Prostate gland (tissue), 2 donors: ENCODE results near the gene PCDHA1. TPM values are rescaled to one million over a fixed set of nuclear protein-coding genes. Genes with fewer than 3 reads are reported as not detected.

Experiments
- DNase-seq: peaks from one replicate; pipeline ENCODE4 v3.0.0-alpha.2; 2019; ENCODE audit warnings: low spot score
- H3K27ac ChIP-seq, 2 donors: fragments of 200-600 bp; sonication (generic); 2 replicates each; pipeline ENCODE4 v1.5.1; 2017 to 2019
- H3K27me3 ChIP-seq: fragments of 200-600 bp; sonication (generic); replicated peaks from 2 replicates; pipeline ENCODE4 v1.5.1; 2019; ENCODE audit not compliant: insufficient read depth
- H3K36me3 ChIP-seq, 2 donors: fragments of 200-600 bp; sonication (generic); 1 replicate in 1 of 2; 2 replicates in 1 of 2; pipeline versions ENCODE4 v1.5.1 to v1.8.1; 2017 to 2019
- H3K4me1 ChIP-seq: fragments of 200-600 bp; sonication (generic); replicated peaks from 2 replicates; pipeline ENCODE4 v1.5.1; 2019
- H3K4me3 ChIP-seq, 2 donors: fragments of 200-600 bp; sonication (generic); 2 replicates each; pipeline ENCODE4 v1.5.1; 2017 to 2019
- H3K9me3 ChIP-seq: fragments of 200-600 bp; sonication (generic); 2 replicates; pipeline ENCODE4 v1.5.1; 2017
- CTCF ChIP-seq, 4 experiments: fragments of 200-600 bp in 2 of 4; fragments of 450-650 bp in 2 of 4; sonication (generic) in 2 of 4; IDR thresholded peaks; 1 replicate in 3 of 4; 2 replicates in 1 of 4; pipeline ENCODE4 v1.5.1; 2016 to 2019; ENCODE audit warnings: antibody characterized with exemption in 4 of 4, mild to moderate bottlenecking in 2 of 4, moderate library complexity in 2 of 4
- POLR2A ChIP-seq: fragments of 450-650 bp; IDR thresholded peaks from one replicate; pipeline ENCODE4 v1.6.1; 2016; ENCODE audit warnings: antibody characterized with exemption, mild to moderate bottlenecking
- POLR2AphosphoS5 ChIP-seq: sonication (generic); formaldehyde crosslinking; IDR thresholded peaks from one replicate; pipeline ENCODE4 v1.6.1; 2017; ENCODE audit warnings: antibody characterized with exemption
- WGBS: methylation state at CpG from one replicate; pipeline ENCODE4 v1.1.5; 2018; 5-methylcytosine and 5-hydroxymethylcytosine counted together
- intact Hi-C: fragments of 100-400 bp; cut with DNase I; formaldehyde crosslinking; loops from one replicate; pipeline ENCODE4 v1.14.2; 2022
- total RNA-seq, 2 donors: library from RNA; depleted of rRNA; stranded (reverse); fragments of >200 nt; gene quantifications; one replicate each; pipeline ENCODE4 v1.1.0, GENCODE V29; 2016

Gene PCDHA1
- total RNA-seq, 2 donors from 2014 or later = 0.85 TPM; not detected in 1

GRCh38 chr5:141010047-141010793 lies 224.3 kb downstream of the PCDHA1 start:
- Histone ChIP-seq H3K4me3 (no peak overlapping the region), H3K9me3 (no peaks in the 10 kb centered on the region), H3K27me3 (no peaks in the 10 kb centered on the region), H3K4me1 (no peaks in the 10 kb centered on the region), H3K36me3 (no peaks in the 10 kb centered on the region), H3K27ac (no peak overlapping the region)
- intact Hi-C loops = no loop called here
- no peak for TF ChIP-seq POLR2AphosphoS5
- TF ChIP-seq CTCF (IDR thresholded peaks at IDR 0.05) = no peak
- no peak for TF ChIP-seq POLR2A
- DNase-seq = no peak
- 36% methylated on average over 12 of the region's 12 CpGs for WGBS

- TF ChIP-seq POLR2A (no peak), CTCF (IDR thresholded peaks at IDR 0.05) (no peak), POLR2AphosphoS5 (no peak)
- no peak for DNase-seq
- Histone ChIP-seq H3K4me3 (no peak overlapping the region), H3K4me1 (no peaks in the 10 kb centered on the region), H3K27me3 (no peaks in the 10 kb centered on the region), H3K27ac (no peak overlapping the region), H3K9me3 (no peaks in the 10 kb centered on the region), H3K36me3 (no peaks in the 10 kb centered on the region)
- intact Hi-C loops = no loop called here
Measured at GRCh38 chr5:141017943-141018342, 232.0 kb downstream of the PCDHA1 start.

GRCh38 chr5:141022384-141022783 lies 236.4 kb downstream of the PCDHA1 start:
- Histone ChIP-seq H3K9me3 (no peaks in the 10 kb centered on the region), H3K27ac (no peak overlapping the region), H3K4me1 (no peaks in the 10 kb centered on the region), H3K36me3 (no peaks in the 10 kb centered on the region), H3K27me3 (no peaks in the 10 kb centered on the region), H3K4me3 (no peak overlapping the region)
- TF ChIP-seq POLR2A (no peak), CTCF (IDR thresholded peaks at IDR 0.05) (no peak), POLR2AphosphoS5 (no peak)
- intact Hi-C loops = no loop called here
- WGBS = 98% methylated on average over 1 of the region's 1 CpG
- no peak for DNase-seq

- H3K27ac ChIP-seq = no peak overlapping the region
- no peak overlapping the region for H3K4me3 ChIP-seq
- no peak for TF ChIP-seq POLR2A
- TF ChIP-seq POLR2AphosphoS5 = no peak
- TF ChIP-seq CTCF (IDR thresholded peaks at IDR 0.05) = no peak
- intact Hi-C loops = no loop called here
- no peaks in the 10 kb centered on the region for H3K4me1 ChIP-seq
- H3K9me3 ChIP-seq = no peaks in the 10 kb centered on the region
- no peaks in the 10 kb centered on the region for H3K27me3 ChIP-seq
- DNase-seq = no peak
- WGBS = 92% methylated on average over 15 of the region's 15 CpGs
- no peaks in the 10 kb centered on the region for H3K36me3 ChIP-seq
Measured at GRCh38 chr5:141031006-141031405, 245.1 kb downstream of the PCDHA1 start.

DNA sequence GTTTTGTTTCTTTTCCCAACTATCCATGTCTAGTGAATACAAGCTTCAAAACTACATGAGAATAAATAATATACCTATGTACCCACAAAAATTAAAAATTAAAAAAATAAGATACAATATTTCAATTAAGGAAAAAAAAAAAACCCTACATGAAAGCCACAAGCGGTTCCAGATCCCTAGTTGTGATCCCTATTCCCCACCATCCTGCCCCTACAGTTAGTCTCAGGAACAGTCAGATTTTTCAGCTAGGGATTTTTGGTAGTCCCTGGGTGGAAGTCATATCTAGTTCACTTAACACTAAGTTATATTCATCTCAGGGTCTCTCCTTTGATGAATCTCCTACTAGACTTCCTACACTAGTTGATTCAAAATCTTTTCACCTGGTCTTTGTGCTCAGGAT lies 246.7 kb downstream of the PCDHA1 start:
- Histone ChIP-seq H3K4me3 (no peak overlapping the region), H3K27me3 (no peaks in the 10 kb centered on the region), H3K27ac (no peak overlapping the region), H3K9me3 (no peaks in the 10 kb centered on the region), H3K4me1 (no peaks in the 10 kb centered on the region), H3K36me3 (no peaks in the 10 kb centered on the region)
- no peak for TF ChIP-seq CTCF (IDR thresholded peaks at IDR 0.05)
- no peak for TF ChIP-seq POLR2AphosphoS5
- TF ChIP-seq POLR2A = no peak
- no peak for DNase-seq
- WGBS = 69% methylated on average over 1 of the region's 1 CpG
- intact Hi-C loops = no loop called here
